GM06990 (cell line): Measurements from ENCODE around the gene SLC30A1.

Experiments
- DNase-seq: peaks from one replicate; pipeline ENCODE4 v3.0.0-alpha.2; 2011; ENCODE audit not compliant: insufficient read length; ENCODE audit errors: extremely low read depth
- H3K27me3 ChIP-seq: replicated peaks from 2 replicates; pipeline ENCODE4 v1.6.0; 2011; ENCODE audit warnings: low read length; ENCODE audit not compliant: control insufficient read depth, insufficient read depth
- H3K36me3 ChIP-seq: 2 replicates; pipeline ENCODE4 v1.5.1; 2011; ENCODE audit warnings: low read length; ENCODE audit not compliant: control insufficient read depth, insufficient read depth
- H3K4me3 ChIP-seq: replicated peaks from 2 replicates; pipeline ENCODE4 v1.5.1; 2011; ENCODE audit warnings: low read depth, mild to moderate bottlenecking, control low read depth, low read length
- TF ChIP-seq, protein P1 (sequence below): IDR thresholded peaks from 2 replicates; pipeline ENCODE4 v1.5.1; 2011; ENCODE audit warnings: low read length, control low read depth, mild to moderate bottlenecking, inconsistent platforms; ENCODE audit not compliant: insufficient read depth, poor library complexity, severe bottlenecking

Gene SLC30A1

DNA sequence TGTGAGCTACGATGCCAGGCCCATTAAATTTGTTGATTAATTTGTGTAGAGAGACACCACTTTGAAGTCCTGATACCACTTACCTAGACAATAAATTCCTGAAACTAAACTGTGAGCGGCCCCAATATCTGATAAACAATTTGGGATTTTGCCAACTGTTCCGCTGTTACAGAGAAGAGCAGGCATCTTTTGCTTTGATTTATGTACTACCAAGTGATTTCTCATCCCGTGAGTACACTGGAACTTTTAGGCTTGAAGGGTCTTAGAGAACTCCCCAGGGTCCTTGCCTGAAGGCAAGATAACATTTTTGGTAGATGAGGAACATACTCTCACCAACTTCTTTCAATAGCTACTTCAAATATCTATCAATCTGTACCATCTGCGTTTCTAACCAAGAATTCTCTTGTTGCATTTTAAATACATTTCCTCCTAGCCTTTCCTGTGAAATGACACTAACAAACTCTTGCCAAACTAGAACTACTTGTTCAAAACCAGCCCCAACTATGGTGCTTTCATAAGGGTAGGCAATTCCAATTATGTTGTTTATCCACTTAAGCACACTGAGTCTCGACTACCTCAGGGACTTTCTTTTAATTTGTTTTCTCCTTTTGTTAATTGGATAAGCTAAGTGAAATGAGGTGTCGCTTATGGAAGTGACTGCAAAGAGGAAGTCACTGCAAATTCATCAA is 23.2 kb upstream of the SLC30A1 start:
- no peaks in the 10 kb centered on the region for H3K36me3 ChIP-seq
- no peak for DNase-seq
- H3K4me3 ChIP-seq: no peak overlapping the region
- TF ChIP-seq, protein P1, sequence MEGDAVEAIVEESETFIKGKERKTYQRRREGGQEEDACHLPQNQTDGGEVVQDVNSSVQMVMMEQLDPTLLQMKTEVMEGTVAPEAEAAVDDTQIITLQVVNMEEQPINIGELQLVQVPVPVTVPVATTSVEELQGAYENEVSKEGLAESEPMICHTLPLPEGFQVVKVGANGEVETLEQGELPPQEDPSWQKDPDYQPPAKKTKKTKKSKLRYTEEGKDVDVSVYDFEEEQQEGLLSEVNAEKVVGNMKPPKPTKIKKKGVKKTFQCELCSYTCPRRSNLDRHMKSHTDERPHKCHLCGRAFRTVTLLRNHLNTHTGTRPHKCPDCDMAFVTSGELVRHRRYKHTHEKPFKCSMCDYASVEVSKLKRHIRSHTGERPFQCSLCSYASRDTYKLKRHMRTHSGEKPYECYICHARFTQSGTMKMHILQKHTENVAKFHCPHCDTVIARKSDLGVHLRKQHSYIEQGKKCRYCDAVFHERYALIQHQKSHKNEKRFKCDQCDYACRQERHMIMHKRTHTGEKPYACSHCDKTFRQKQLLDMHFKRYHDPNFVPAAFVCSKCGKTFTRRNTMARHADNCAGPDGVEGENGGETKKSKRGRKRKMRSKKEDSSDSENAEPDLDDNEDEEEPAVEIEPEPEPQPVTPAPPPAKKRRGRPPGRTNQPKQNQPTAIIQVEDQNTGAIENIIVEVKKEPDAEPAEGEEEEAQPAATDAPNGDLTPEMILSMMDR: no peak
- H3K27me3 ChIP-seq: no peaks in the 10 kb centered on the region

DNA sequence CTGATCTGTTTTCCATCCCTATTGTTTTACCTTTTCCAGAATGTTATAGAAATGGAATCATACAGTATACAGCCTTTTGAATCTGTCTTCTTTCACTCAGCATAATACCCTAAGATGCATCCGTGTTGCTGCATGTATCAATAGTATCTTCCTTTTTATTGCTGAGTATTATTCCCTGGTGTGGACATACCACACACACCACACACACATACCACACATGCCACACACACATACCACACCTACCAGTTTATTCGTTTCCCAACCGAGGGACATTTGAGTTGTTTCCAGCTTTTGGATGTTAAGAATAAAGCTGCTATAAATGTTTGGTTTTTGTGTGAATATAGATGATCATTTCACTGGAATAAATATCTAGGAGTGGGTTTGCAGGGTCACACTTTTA is 22.2 kb upstream of the SLC30A1 start:
- no peak for DNase-seq

GRCh38 chr1:211599250-211599649 is 20.3 kb upstream of the SLC30A1 start:
- H3K27me3 ChIP-seq: no peaks in the 10 kb centered on the region
- TF ChIP-seq, protein P1: no peak
- no peak for DNase-seq
- H3K4me3 ChIP-seq: no peak overlapping the region
- no peaks in the 10 kb centered on the region for H3K36me3 ChIP-seq

More for the DNA sequence above, 22.2 kb upstream of the SLC30A1 start:
- TF ChIP-seq, protein P1: no peak
- no peaks in the 10 kb centered on the region for H3K27me3 ChIP-seq
- no peaks in the 10 kb centered on the region for H3K36me3 ChIP-seq
- H3K4me3 ChIP-seq: no peak overlapping the region

- TF ChIP-seq, protein P1: no peak
- Histone ChIP-seq H3K36me3 (no peaks in the 10 kb centered on the region), H3K4me3 (no peak overlapping the region), H3K27me3 (no peaks in the 10 kb centered on the region)
- DNase-seq: no peak
Observed at GRCh38 chr1:211598514-211598913, 19.6 kb upstream of the SLC30A1 start.

GRCh38 chr1:211596418-211597181 is 17.6 kb upstream of the SLC30A1 start:
- TF ChIP-seq, protein P1: no peak
- DNase-seq: no peak
- no peaks in the 10 kb centered on the region for H3K27me3 ChIP-seq
- H3K36me3 ChIP-seq: no peaks in the 10 kb centered on the region
- no peak overlapping the region for H3K4me3 ChIP-seq
